H1 (cell line): Measurements from ENCODE around the gene ABI2. TPM values are rescaled to one million over a fixed set of nuclear protein-coding genes. Genes with fewer than 3 reads are reported as not detected.
A peak's percentile ranks its signal among the peaks of the same experiment; 100 is the strongest.

Source experiments
- CTCF ChIA-PET: fragments of 300-600 bp; sonication (Branson Sonifier 250); formaldehyde crosslinking; loops from one replicate; lab custom pipeline; 2021; ENCODE audit not compliant: partially characterized antibody; lab: Charles Lee
- POLR2A ChIA-PET: fragments of 300-600 bp; sonication (Branson Sonifier 250); formaldehyde crosslinking; loops from one replicate; lab custom pipeline; 2021; ENCODE audit warnings: inconsistent platforms; ENCODE audit not compliant: partially characterized antibody; lab: Charles Lee
- DNase-seq, 2 experiments: peaks; one replicate each; pipeline versions ENCODE4 v3.0.0 to v3.0.0-alpha.2; 2010 to 2022; ENCODE audit warnings: low spot score in 2 of 2, low read depth in 1 of 2, mixed read lengths in 1 of 2
- FAIRE-seq: peaks from 2 replicates; lab custom pipeline; 2011; peaks lifted over from hg19 to GRCh38; lab: Jason Lieb, UNC
- H2AFZ ChIP-seq: 2 replicates; pipeline ENCODE4 v1.8.1; 2012; ENCODE audit warnings: low read length, inconsistent platforms
- H2AK5ac ChIP-seq: 2 replicates; pipeline ENCODE4 v1.6.1; 2013; ENCODE audit warnings: low read depth, low read length
- H2BK120ac ChIP-seq: replicated peaks from 2 replicates; pipeline ENCODE3; 2013; ENCODE audit warnings: low read depth, low read length, inconsistent platforms
- H2BK12ac ChIP-seq: 2 replicates; pipeline ENCODE4 v1.6.1; 2013; ENCODE audit warnings: low read depth, low read length
- H2BK15ac ChIP-seq: 2 replicates; pipeline ENCODE4 v1.6.1; 2013; ENCODE audit warnings: low read length
- H2BK20ac ChIP-seq: 2 replicates; pipeline ENCODE4 v1.6.1; 2013; ENCODE audit warnings: low read length
- H2BK5ac ChIP-seq: 2 replicates; pipeline ENCODE4 v1.6.1; 2013; ENCODE audit warnings: low read depth, low read length
- H3K14ac ChIP-seq: 2 replicates; pipeline ENCODE4 v1.6.1; 2013; ENCODE audit warnings: inconsistent platforms; ENCODE audit not compliant: insufficient read length
- H3K18ac ChIP-seq: 2 replicates; pipeline ENCODE4 v1.6.1; 2013; ENCODE audit warnings: low read length; ENCODE audit errors: extremely low read depth
- H3K23ac ChIP-seq: 2 replicates; pipeline ENCODE4 v1.6.1; 2013; ENCODE audit warnings: inconsistent platforms; ENCODE audit not compliant: insufficient read length
- H3K23me2 ChIP-seq: 2 replicates; pipeline ENCODE4 v1.6.1; 2013; ENCODE audit warnings: low read depth, low read length
- H3K27ac ChIP-seq: 2 replicates; pipeline ENCODE4 v1.6.1; 2011; ENCODE audit warnings: low read depth, low read length, inconsistent platforms
- H3K27me3 ChIP-seq, 4 experiments: replicated peaks in 1 of 4; 1 replicate in 1 of 4; 2 replicates in 3 of 4; pipeline versions ENCODE4 v1.6.1 to v1.8.1; 2011 to 2013; ENCODE audit warnings: low read length in 3 of 4, mild to moderate bottlenecking in 3 of 4, inconsistent platforms in 2 of 4, mixed read lengths in 2 of 4, moderate library complexity in 1 of 4; ENCODE audit not compliant: control insufficient read depth in 3 of 4, insufficient read depth in 3 of 4; ENCODE audit errors: extremely low read depth in 1 of 4
- H3K36me3 ChIP-seq, 4 experiments: 2 replicates each; pipeline versions ENCODE4 v1.6.1 to v1.8.1; 2011 to 2013; ENCODE audit warnings: mild to moderate bottlenecking in 4 of 4, low read length in 3 of 4, moderate library complexity in 2 of 4, control low read depth in 1 of 4, inconsistent platforms in 1 of 4; ENCODE audit not compliant: insufficient read depth in 4 of 4, control insufficient read depth in 2 of 4
- H3K4ac ChIP-seq: replicated peaks from 2 replicates; pipeline ENCODE3; 2013; ENCODE audit warnings: low read length, low read depth, mixed read lengths, inconsistent platforms; ENCODE audit not compliant: insufficient read length
- H3K4me1 ChIP-seq, 4 experiments: replicated peaks in 1 of 4; 1 replicate in 1 of 4; 2 replicates in 3 of 4; pipeline versions ENCODE4 v1.6.1 to v1.8.1; 2011 to 2013; ENCODE audit warnings: low read length in 3 of 4, inconsistent platforms in 2 of 4, mixed read lengths in 1 of 4; ENCODE audit not compliant: insufficient read depth in 4 of 4, control insufficient read depth in 3 of 4
- H3K4me2 ChIP-seq, 2 experiments: 2 replicates each; pipeline versions ENCODE4 v1.6.1 to v1.8.1; 2011 to 2013; ENCODE audit warnings: low read depth in 2 of 2, low read length in 2 of 2, control low read depth in 1 of 2, inconsistent platforms in 1 of 2, mild to moderate bottlenecking in 1 of 2; ENCODE audit not compliant: insufficient read depth in 1 of 2
- H3K4me3 ChIP-seq, 4 experiments: fragments of 200-600, 300-600 bp in 1 of 4; sonication (generic), shearing (Covaris generic), sonication (Bioruptor Twin) in 1 of 4; 2 replicates each; pipeline versions ENCODE4 v1.5.1 to v1.8.1; 2011 to 2016; ENCODE audit warnings: low read length in 4 of 4, low read depth in 3 of 4, control low read depth in 2 of 4, inconsistent platforms in 2 of 4, mild to moderate bottlenecking in 2 of 4, mixed read lengths in 1 of 4, moderate library complexity in 1 of 4; ENCODE audit not compliant: insufficient read depth in 2 of 4; ENCODE audit errors: extremely low read depth in 1 of 4
- H3K56ac ChIP-seq: replicated peaks from 2 replicates; pipeline ENCODE3; 2013; ENCODE audit warnings: low read depth, mild to moderate bottlenecking, mixed read lengths, low read length, inconsistent platforms; ENCODE audit not compliant: insufficient read length
- H3K79me1 ChIP-seq: 2 replicates; pipeline ENCODE4 v1.6.1; 2013; ENCODE audit warnings: low read depth, low read length, control low read depth
- H3K79me2 ChIP-seq, 2 experiments: 2 replicates each; pipeline versions ENCODE4 v1.6.1 to v1.8.1; 2012 to 2013; ENCODE audit warnings: low read length in 2 of 2, mild to moderate bottlenecking in 2 of 2, inconsistent platforms in 1 of 2; ENCODE audit not compliant: insufficient read depth in 2 of 2, control insufficient read depth in 1 of 2
- H3K9ac ChIP-seq, 4 experiments: replicated peaks in 1 of 4; 1 replicate in 1 of 4; 2 replicates in 3 of 4; pipeline versions ENCODE4 v1.6.1 to v1.8.1; 2011 to 2013; ENCODE audit warnings: low read depth in 3 of 4, low read length in 3 of 4, control low read depth in 2 of 4, mild to moderate bottlenecking in 2 of 4, moderate library complexity in 2 of 4, inconsistent platforms in 1 of 4; ENCODE audit errors: extremely low read depth in 1 of 4
- H3K9me3 ChIP-seq, 2 experiments: 2 replicates each; pipeline versions ENCODE4 v1.6.1 to v1.8.1; 2012 to 2013; ENCODE audit warnings: mild to moderate bottlenecking in 2 of 2, moderate library complexity in 2 of 2, control low read depth in 1 of 2, inconsistent platforms in 1 of 2, low read depth in 1 of 2, low read length in 1 of 2, mixed read lengths in 1 of 2; ENCODE audit not compliant: insufficient read depth in 2 of 2
- H4K20me1 ChIP-seq, 2 experiments: replicated peaks in 1 of 2; 2 replicates each; pipeline versions ENCODE3 to v1.8.1; 2011 to 2013; ENCODE audit warnings: inconsistent platforms in 2 of 2, low read length in 2 of 2, mild to moderate bottlenecking in 1 of 2; ENCODE audit not compliant: insufficient read depth in 2 of 2, control insufficient read depth in 1 of 2
- H4K5ac ChIP-seq: 2 replicates; pipeline ENCODE4 v1.6.1; 2013; ENCODE audit warnings: low read length, low read depth, mixed read lengths, inconsistent platforms; ENCODE audit not compliant: insufficient read length
- H4K8ac ChIP-seq: 2 replicates; pipeline ENCODE4 v1.8.0; 2013; ENCODE audit warnings: mild to moderate bottlenecking, moderate library complexity, low read length, inconsistent platforms; ENCODE audit not compliant: insufficient read depth; ENCODE audit errors: extremely low read depth
- H4K91ac ChIP-seq: replicated peaks from 2 replicates; pipeline ENCODE3; 2013; ENCODE audit warnings: low read length, mixed read lengths, inconsistent platforms; ENCODE audit not compliant: insufficient read length
- ASH2L ChIP-seq: fragments of 200-600, 300-600 bp; sonication (generic); IDR thresholded peaks from one replicate; pipeline ENCODE4 v1.7.1; 2017; ENCODE audit warnings: low read length
- BCL11A ChIP-seq, 2 experiments: IDR thresholded peaks; one replicate each; pipeline ENCODE4 v1.6.1; 2011; ENCODE audit warnings: low read depth in 2 of 2, low read length in 2 of 2, mild to moderate bottlenecking in 2 of 2
- BRCA1 ChIP-seq: IDR thresholded peaks from 2 replicates; pipeline ENCODE4 v1.6.1; 2012; ENCODE audit warnings: low read depth, low read length, improper control_type of control experiment
- CEBPB ChIP-seq: IDR thresholded peaks from 2 replicates; pipeline ENCODE4 v1.6.1; 2012; ENCODE audit warnings: low read depth, low read length
- EGR1 ChIP-seq: IDR thresholded peaks from 2 replicates; pipeline ENCODE4 v1.6.1; 2011; ENCODE audit warnings: low read depth, low read length, borderline replicate concordance
- GABPA ChIP-seq: IDR thresholded peaks from 2 replicates; pipeline ENCODE4 v1.6.1; 2011; ENCODE audit warnings: mild to moderate bottlenecking, low read length, moderate library complexity, borderline replicate concordance; ENCODE audit not compliant: insufficient read depth
- JUN ChIP-seq: IDR thresholded peaks from 2 replicates; pipeline ENCODE4 v1.6.1; 2011; ENCODE audit warnings: low read depth, mild to moderate bottlenecking, improper control_type of control experiment, low read length
- MAX ChIP-seq: IDR thresholded peaks from 2 replicates; pipeline ENCODE4 v1.6.1; 2012; ENCODE audit warnings: inconsistent platforms
- NRF1 ChIP-seq: IDR thresholded peaks from 2 replicates; pipeline ENCODE4 v1.6.1; 2011; ENCODE audit warnings: mild to moderate bottlenecking, low read depth, low read length, improper control_type of control experiment
- POLR2A ChIP-seq, 2 experiments: IDR thresholded peaks; 1 replicate in 1 of 2; 2 replicates in 1 of 2; pipeline ENCODE4 v1.6.1; 2011; ENCODE audit warnings: low read depth in 2 of 2, low read length in 2 of 2, mild to moderate bottlenecking in 2 of 2; ENCODE audit errors: control extremely low read depth in 1 of 2
- SRF ChIP-seq: IDR thresholded peaks from 2 replicates; pipeline ENCODE4 v1.6.1; 2011; ENCODE audit warnings: mild to moderate bottlenecking, low read depth, low read length, moderate library complexity
- TEAD4 ChIP-seq: IDR thresholded peaks from 2 replicates; pipeline ENCODE4 v1.6.1; 2012; ENCODE audit warnings: low read depth, low read length, inconsistent platforms, mixed read lengths
- YY1 ChIP-seq: IDR thresholded peaks from 2 replicates; pipeline ENCODE4 v1.6.1; 2011; ENCODE audit warnings: low read depth, mild to moderate bottlenecking, low read length
- WGBS, 2 experiments: shearing (Covaris generic) in 1 of 2; methylation state at CpG; one replicate each; pipeline versions ENCODE4 v1.1.6 to v1.1.7; 2013 to 2015; ENCODE audit warnings: low lambda C conversion rate in 2 of 2, mixed read lengths in 2 of 2, inconsistent platforms in 1 of 2, low coverage in 1 of 2, missing lambda C conversion rate in 1 of 2; ENCODE audit not compliant: insufficient replicate concordance in 2 of 2, insufficient coverage in 1 of 2, insufficient read length in 1 of 2; ENCODE audit errors: extremely low coverage in 1 of 2, missing lambda C conversion rate in 1 of 2; 5-methylcytosine and 5-hydroxymethylcytosine counted together
- polyA plus RNA-seq, 7 experiments: library from polyadenylated mRNA; depleted of rRNA in 3 of 7; stranded (reverse) in 5 of 7; unstranded in 2 of 7; fragments of >200 nt in 5 of 7; fragments of 200-250 nt in 2 of 7; gene quantifications; 1 replicate in 5 of 7; 2 replicates in 1 of 7; 4 replicates in 1 of 7; pipeline versions ENCODE4 v1.2.1 to v1.2.3, GENCODE V29; 2011 to 2013; ENCODE audit warnings: missing spikeins in 2 of 7, mixed read lengths in 2 of 7
- total RNA-seq: library from RNA; stranded (reverse); fragmentation: NEBNext Ultra II Directional; extraction: Animal tissue kit (Norgen Biotek cat#: 25700); gene quantifications from 2 replicates; pipeline ENCODE4 v1.2.1, GENCODE V29; 2021

Gene ABI2
- total and polyA plus RNA-seq, 2 of the 8 experiments (the other 6 are each of a cell fraction or from before 2014, with no cell fraction given), result 62.3 to 118 TPM

GRCh38 chr2:203301667-203302066, 26.5 kb upstream of the ABI2 start:
- Histone ChIP-seq H4K5ac (no peak overlapping the region), H3K4me3 (no peak overlapping the region), H3K27me3 (no peaks in the 10 kb centered on the region), H3K4me1 (no peaks in the 10 kb centered on the region), H3K14ac (no peak overlapping the region), H3K36me3 (peaks cover 0 to 4% (median 0%) of the 10 kb centered on the region in 4 experiments; a peak in 2 of 8 replicates), H3K23me2 (no peaks in the 10 kb centered on the region), H3K4me2 (no peak overlapping the region), H2BK20ac (no peak overlapping the region), H2BK15ac (no peak overlapping the region), H3K4ac (no peak overlapping the region), H3K79me1 (no peaks in the 10 kb centered on the region), H3K18ac (no peak overlapping the region), H4K91ac (no peak overlapping the region), H2BK12ac (no peak overlapping the region), H3K9me3 (no peaks in the 10 kb centered on the region), H4K20me1 (no peaks in the 10 kb centered on the region), H2AK5ac (no peak overlapping the region), H2BK5ac (no peak overlapping the region), H2AFZ (no peak overlapping the region), H2BK120ac (no peak overlapping the region), H3K23ac (no peak overlapping the region), H3K9ac (no peak overlapping the region), H3K56ac (no peak overlapping the region), H3K27ac (no peak overlapping the region), H3K79me2 (no peaks in the 10 kb centered on the region), H4K8ac (no peak overlapping the region)
- ChIA-PET POLR2A (interaction anchor here (1.4 kb wide), 1 partner anchor 9 kb away, joined by 4 read pairs; no protein-coding TSS in a partner anchor), CTCF (interaction anchor here (1.5 to 1.7 kb wide), 2 partner anchors 16 to 76 kb away, joined by 3 to 4 read pairs; no protein-coding TSS in a partner anchor)
- 79% methylated on average over 3 of the region's 3 CpGs; no CpG with 5 or more reads in 1 of the 2 experiments for WGBS, 2 experiments
- FAIRE-seq (no peak), DNase-seq (peak in 1 of 2 experiments; percentile 22)
- TF ChIP-seq NRF1, result no peak
- TF ChIP-seq YY1, result no peak
- no peak for TF ChIP-seq TEAD4
- TF ChIP-seq SRF, result no peak
- no peak for TF ChIP-seq JUN
- TF ChIP-seq MAX, result no peak
- TF ChIP-seq EGR1, result no peak
- TF ChIP-seq BCL11A (IDR thresholded peaks at IDR 0.05; ENCODE audit: low read depth in 2 of 2, low read length in 2 of 2), result no peak
- no peak for TF ChIP-seq GABPA
- TF ChIP-seq ASH2L, result no peak
- no peak for TF ChIP-seq BRCA1
- TF ChIP-seq POLR2A (IDR thresholded peaks at IDR 0.05; ENCODE audit: control extremely low read depth in 1 of 2, low read depth in 2 of 2, low read length in 2 of 2), result no peak
- no peak for TF ChIP-seq CEBPB
